DND-41 (cell line): ENCODE results near the gene SPTBN5.

Source experiments
- ATAC-seq: fragments of 200-7000 bp; cut with Tn5 transposase; 3 replicates; pipeline ENCODE4 v1.9.1; 2021; ENCODE audit warnings: low read depth; ENCODE audit not compliant: insufficient read depth
- DNase-seq: peaks from one replicate; pipeline ENCODE4 v3.0.0-alpha.2; 2020
- H2AFZ ChIP-seq: 2 replicates; pipeline ENCODE4 v1.6.0; 2012; ENCODE audit warnings: low read depth, low read length
- H3K27ac ChIP-seq: 2 replicates; pipeline ENCODE4 v1.5.1; 2012; ENCODE audit warnings: low read length, inconsistent platforms
- H3K27me3 ChIP-seq: fragments of 200-600 bp; sonication (generic); 2 replicates; pipeline ENCODE4 v1.6.0; 2012; ENCODE audit warnings: low read length, mild to moderate bottlenecking, inconsistent platforms; ENCODE audit not compliant: insufficient read depth, poor library complexity
- H3K36me3 ChIP-seq: 2 replicates; pipeline ENCODE4 v1.5.1; 2012; ENCODE audit warnings: low read length, inconsistent platforms; ENCODE audit not compliant: insufficient read depth
- H3K4me1 ChIP-seq: 2 replicates; pipeline ENCODE4 v1.5.1; 2012; ENCODE audit warnings: mild to moderate bottlenecking, low read length; ENCODE audit not compliant: insufficient read depth
- H3K4me2 ChIP-seq: 2 replicates; pipeline ENCODE4 v1.6.0; 2012; ENCODE audit warnings: mild to moderate bottlenecking, moderate library complexity, low read length, inconsistent platforms; ENCODE audit not compliant: insufficient read depth
- H3K4me3 ChIP-seq, 2 experiments: fragments of 200-600 bp in 1 of 2; shearing (Covaris generic) in 1 of 2; 2 replicates each; pipeline ENCODE4 v1.5.1; 2012 to 2016; ENCODE audit warnings: inconsistent platforms in 2 of 2, low read length in 2 of 2, mild to moderate bottlenecking in 2 of 2, low read depth in 1 of 2, moderate library complexity in 1 of 2
- H3K79me2 ChIP-seq: 2 replicates; pipeline ENCODE4 v1.6.0; 2012; ENCODE audit warnings: low read length, inconsistent platforms; ENCODE audit not compliant: insufficient read depth
- H3K9ac ChIP-seq: 2 replicates; pipeline ENCODE4 v1.6.0; 2012; ENCODE audit warnings: low read depth, mild to moderate bottlenecking, inconsistent platforms, low read length, moderate library complexity
- H3K9me3 ChIP-seq: 2 replicates; pipeline ENCODE4 v1.5.1; 2012; ENCODE audit warnings: low read length, moderate library complexity, mild to moderate bottlenecking, inconsistent platforms; ENCODE audit not compliant: insufficient read depth, severe bottlenecking
- H4K20me1 ChIP-seq: 2 replicates; pipeline ENCODE4 v1.6.0; 2012; ENCODE audit warnings: low read length; ENCODE audit not compliant: insufficient read depth
- CTCF ChIP-seq: IDR thresholded peaks from 2 replicates; pipeline ENCODE4 v1.5.1; 2012; ENCODE audit warnings: borderline replicate concordance, low read length, moderate library complexity, mild to moderate bottlenecking; ENCODE audit not compliant: poor library complexity, severe bottlenecking; ENCODE audit errors: extremely low read depth
- EZH2 ChIP-seq: IDR thresholded peaks from 3 replicates; pipeline ENCODE4 v1.6.1; 2012; ENCODE audit warnings: borderline replicate concordance, low read depth, mild to moderate bottlenecking, moderate library complexity, low read length, inconsistent platforms; ENCODE audit not compliant: severe bottlenecking

SPTBN5 gene

GRCh38 chr15:41890050-41890690, 3.7 kb downstream of the SPTBN5 start:
- Histone ChIP-seq H3K9ac (no peak overlapping the region), H3K9me3 (no peaks in the 10 kb centered on the region), H3K4me3 (no peak overlapping the region), H3K4me2 (no peak overlapping the region), H3K79me2 (no peaks in the 10 kb centered on the region), H4K20me1 (no peaks in the 10 kb centered on the region), H3K27ac (no peak overlapping the region), H3K27me3 (no peaks in the 10 kb centered on the region), H2AFZ (no peak overlapping the region), H3K36me3 (no peaks in the 10 kb centered on the region), H3K4me1 (no peaks in the 10 kb centered on the region)
- TF ChIP-seq EZH2: no peak
- no peak for TF ChIP-seq CTCF
- ATAC-seq (no peak), DNase-seq (no peak)

GRCh38 chr15:41888662-41889253, 5.1 kb downstream of the SPTBN5 start:
- no peaks in the 10 kb centered on the region for H3K9me3 ChIP-seq
- H4K20me1 ChIP-seq: no peaks in the 10 kb centered on the region
- no peaks in the 10 kb centered on the region for H3K36me3 ChIP-seq
- TF ChIP-seq CTCF: no peak
- no peak for TF ChIP-seq EZH2
- no peaks in the 10 kb centered on the region for H3K79me2 ChIP-seq
- no peak overlapping the region for H2AFZ ChIP-seq
- no peak overlapping the region for H3K27ac ChIP-seq
- DNase-seq (no peak), ATAC-seq (no peak)
- H3K4me3 ChIP-seq: no peak overlapping the region
- H3K4me2 ChIP-seq: no peak overlapping the region
- H3K27me3 ChIP-seq: no peaks in the 10 kb centered on the region
- no peaks in the 10 kb centered on the region for H3K4me1 ChIP-seq
- no peak overlapping the region for H3K9ac ChIP-seq

- no peak overlapping the region for H3K9ac ChIP-seq
- H3K27ac ChIP-seq: no peak overlapping the region
- H3K27me3 ChIP-seq: no peaks in the 10 kb centered on the region
- H3K4me1 ChIP-seq: no peaks in the 10 kb centered on the region
- H3K4me3 ChIP-seq: no peak overlapping the region
- ATAC-seq: no peak
- TF ChIP-seq EZH2 (no peak), CTCF (no peak)
- H3K79me2 ChIP-seq: no peaks in the 10 kb centered on the region
- no peaks in the 10 kb centered on the region for H3K9me3 ChIP-seq
- no peak for DNase-seq
- H4K20me1 ChIP-seq: no peaks in the 10 kb centered on the region
- H3K4me2 ChIP-seq: no peak overlapping the region
- no peak overlapping the region for H2AFZ ChIP-seq
- H3K36me3 ChIP-seq: no peaks in the 10 kb centered on the region
Observed at GRCh38 chr15:41887893-41888292, 6.0 kb downstream of the SPTBN5 start.
